Measurements from ENCODE around the gene MTOR. TPM values are rescaled to one million over a fixed set of nuclear protein-coding genes. Genes with fewer than 3 reads are reported as not detected.
"Not testable (repeated sequence)": the region's sequence is repeated elsewhere in the genome, so short reads cannot be mapped to it uniquely, and the experiment has no call there.

The MTOR gene
- polyA plus RNA-seq, 1 donor from 2014 or later, result 6.9 TPM

- H3K9me3 Mint-ChIP-seq, result no peaks in the 10 kb centered on the region
- H3K36me3 Mint-ChIP-seq, result peaks cover 1% of the 10 kb centered on the region
- peaks cover 0 to 12% (median 11%) of the 10 kb centered on the region in 3 donors for H3K4me1 Mint-ChIP-seq
- peak overlapping the region in 1 of 4 donors; percentile 56 for H3K4me3 Mint-ChIP-seq
- H3K27ac Mint-ChIP-seq, result peak overlapping the region in 2 of 3 donors; percentile 56 to 95
- no peaks in the 10 kb centered on the region for H3K27me3 Mint-ChIP-seq
Measured at GRCh38 chr1:11072216-11072917, 190.0 kb downstream of the MTOR start.

- peaks cover 0 to 12% (median 11%) of the 10 kb centered on the region in 3 donors for H3K4me1 Mint-ChIP-seq
- peak overlapping the region in 2 of 3 donors; percentile 61 to 95 for H3K27ac Mint-ChIP-seq
- no peaks in the 10 kb centered on the region for H3K9me3 Mint-ChIP-seq
- no peak overlapping the region for H3K4me3 Mint-ChIP-seq
- H3K27me3 Mint-ChIP-seq, result no peaks in the 10 kb centered on the region
- no peaks in the 10 kb centered on the region for H3K36me3 Mint-ChIP-seq
Measured at GRCh38 chr1:11071463-11072215, 190.7 kb downstream of the MTOR start.

- peak overlapping the region in 1 of 3 donors; percentile 95 for H3K27ac Mint-ChIP-seq
- H3K4me3 Mint-ChIP-seq, result no peak overlapping the region
- H3K36me3 Mint-ChIP-seq, result no peaks in the 10 kb centered on the region
- H3K4me1 Mint-ChIP-seq, result peaks cover 0 to 12% (median 11%) of the 10 kb centered on the region in 3 donors
- H3K9me3 Mint-ChIP-seq, result no peaks in the 10 kb centered on the region
- no peaks in the 10 kb centered on the region for H3K27me3 Mint-ChIP-seq
Measured at GRCh38 chr1:11070876-11071275, 191.5 kb downstream of the MTOR start.

DNA sequence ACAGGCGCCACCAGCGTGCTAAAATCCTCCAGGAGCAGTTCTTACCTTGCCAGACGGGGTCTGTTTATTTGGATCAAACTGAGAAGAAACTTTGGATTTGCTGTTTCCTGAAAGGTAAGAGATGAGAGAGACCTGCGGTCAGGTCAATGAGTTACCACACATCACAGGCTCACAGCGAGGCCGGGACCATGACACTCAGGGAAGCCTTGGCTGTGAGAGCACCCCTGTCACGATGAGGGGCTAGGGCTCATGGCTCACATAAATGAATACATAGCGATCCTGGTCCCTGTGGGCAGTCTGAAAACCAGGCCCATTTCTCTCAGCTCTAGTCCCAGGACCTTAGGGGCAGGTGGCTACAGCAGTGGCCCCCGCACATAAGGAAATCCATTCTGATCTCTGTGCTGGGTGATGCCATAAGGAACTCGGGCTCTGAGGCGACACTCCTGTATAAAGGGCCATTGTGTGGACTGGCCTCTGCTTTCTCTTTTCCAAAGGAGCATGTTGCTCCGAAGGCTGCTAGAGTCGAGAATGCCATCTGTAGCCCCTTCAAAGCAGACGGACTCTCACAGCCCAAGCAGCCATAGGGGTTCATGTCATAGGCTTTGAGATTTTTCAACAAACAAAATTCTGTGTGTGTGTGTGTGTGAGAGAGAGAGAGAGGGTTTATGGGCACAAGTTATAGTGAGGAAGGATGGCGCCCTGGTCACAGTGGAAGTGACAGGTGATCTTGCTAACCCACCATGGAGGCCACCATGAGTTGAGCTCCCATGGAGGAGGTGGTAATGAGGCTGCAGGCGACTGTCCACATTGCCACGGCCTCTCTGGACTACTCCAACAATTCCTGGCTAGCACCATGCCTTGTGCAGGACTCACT is 193.5 kb downstream of the MTOR start:
- H3K4me3 Mint-ChIP-seq, result no peak overlapping the region
- H3K27ac Mint-ChIP-seq, result no peak overlapping the region
- no peaks in the 10 kb centered on the region for H3K9me3 Mint-ChIP-seq
- H3K27me3 Mint-ChIP-seq, result no peaks in the 10 kb centered on the region
- H3K36me3 Mint-ChIP-seq, result peaks cover 2% of the 10 kb centered on the region
- H3K4me1 Mint-ChIP-seq, result peaks cover 0 to 12% (median 11%) of the 10 kb centered on the region in 3 donors

DNA sequence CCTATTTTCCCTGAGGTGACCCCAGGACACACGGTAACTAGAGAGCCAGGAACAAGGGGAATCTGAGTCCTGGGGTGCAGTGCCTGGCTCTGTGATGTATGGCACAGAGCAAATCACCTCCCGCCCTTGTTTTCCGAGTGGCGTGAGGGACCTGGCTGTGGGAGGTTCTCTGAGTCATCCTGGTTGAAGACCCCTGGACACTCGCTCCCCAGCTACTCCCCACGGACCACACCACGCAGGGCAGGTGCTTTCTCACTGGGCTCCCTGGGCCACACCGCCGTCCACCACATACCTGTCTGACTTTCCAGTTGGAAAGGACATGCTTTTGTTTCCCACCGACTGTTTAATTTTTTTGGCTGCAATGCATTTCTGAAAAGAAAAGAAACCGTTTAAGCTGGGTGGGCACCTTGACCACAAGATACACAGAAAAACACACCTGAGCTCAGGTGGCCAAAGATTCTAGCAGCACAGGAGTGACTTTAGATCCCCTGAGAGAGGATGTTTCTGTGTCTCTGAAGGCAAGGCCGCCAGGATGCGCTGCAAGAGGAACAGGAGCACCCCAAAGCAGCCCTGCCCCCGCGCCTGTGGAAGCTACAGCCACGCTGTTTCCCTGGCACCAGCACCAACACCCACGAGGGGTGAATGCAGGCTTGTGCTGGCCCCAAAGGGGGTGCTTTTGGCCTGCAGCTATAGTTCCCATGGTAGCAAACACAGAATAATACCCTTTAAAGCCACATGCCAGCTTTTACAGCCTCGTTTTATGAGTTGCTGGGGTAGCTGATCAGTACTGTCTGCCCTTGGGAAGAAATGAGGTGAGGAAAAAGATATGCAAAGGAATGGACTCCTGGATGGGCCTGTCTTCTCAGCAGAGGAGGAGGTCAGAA is 194.4 kb downstream of the MTOR start:
- no peaks in the 10 kb centered on the region for H3K9me3 Mint-ChIP-seq
- peak overlapping the region in 1 of 3 donors; percentile 16 for H3K27ac Mint-ChIP-seq
- peaks cover 0 to 12% (median 11%) of the 10 kb centered on the region in 3 donors for H3K4me1 Mint-ChIP-seq
- peaks cover 2% of the 10 kb centered on the region for H3K36me3 Mint-ChIP-seq
- no peak overlapping the region for H3K4me3 Mint-ChIP-seq
- H3K27me3 Mint-ChIP-seq, result no peaks in the 10 kb centered on the region

DNA sequence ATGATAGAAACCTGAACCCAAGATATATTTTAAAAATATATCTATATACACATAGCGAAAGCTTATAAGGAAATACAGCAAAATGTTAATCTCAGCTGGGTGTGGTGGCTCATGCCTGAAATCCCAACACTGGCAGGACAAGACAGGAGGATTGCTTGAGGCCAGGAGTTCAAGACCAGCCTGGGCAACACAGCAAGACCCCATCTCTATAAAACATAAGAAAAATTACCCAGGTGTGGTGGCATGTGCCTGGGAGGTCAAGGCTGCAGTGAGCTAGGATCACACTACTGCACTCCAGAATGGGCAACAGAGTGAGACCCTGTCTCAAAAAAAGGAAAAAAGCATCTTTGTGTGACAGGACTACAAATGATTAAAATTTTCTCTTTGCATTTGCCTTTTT is 196.6 kb downstream of the MTOR start:
- Mint-ChIP-seq H3K27ac (no peak overlapping the region), H3K4me1 (peaks cover 4 to 8% (median 6%) of the 10 kb centered on the region in 3 donors), H3K36me3 (peaks cover 2% of the 10 kb centered on the region), H3K9me3 (no peaks in the 10 kb centered on the region), H3K27me3 (no peaks in the 10 kb centered on the region), H3K4me3 (no peak overlapping the region)

GRCh38 chr1:11064942-11065341 is 197.4 kb downstream of the MTOR start:
- H3K36me3 Mint-ChIP-seq, result peaks cover 2% of the 10 kb centered on the region
- no peaks in the 10 kb centered on the region for H3K27me3 Mint-ChIP-seq
- no peak overlapping the region for H3K27ac Mint-ChIP-seq
- H3K4me1 Mint-ChIP-seq, result peaks cover 8 to 14% (median 8%) of the 10 kb centered on the region in 3 donors
- no peak overlapping the region for H3K4me3 Mint-ChIP-seq
- H3K9me3 Mint-ChIP-seq, result no peaks in the 10 kb centered on the region

GRCh38 chr1:11063937-11064537 is 198.3 kb downstream of the MTOR start:
- peaks cover 8 to 14% (median 9%) of the 10 kb centered on the region in 3 donors for H3K4me1 Mint-ChIP-seq
- H3K36me3 Mint-ChIP-seq, H3K4me3 Mint-ChIP-seq, H3K27ac Mint-ChIP-seq, H3K27me3 Mint-ChIP-seq, H3K9me3 Mint-ChIP-seq: not testable (repeated sequence)

GRCh38 chr1:11062965-11063401 is 199.4 kb downstream of the MTOR start:
- Mint-ChIP-seq H3K4me3 (peak overlapping the region in 1 of 4 donors; percentile 81), H3K27me3 (no peaks in the 10 kb centered on the region), H3K4me1 (peaks cover 11 to 14% (median 11%) of the 10 kb centered on the region in 3 donors), H3K27ac (peak overlapping the region in 1 of 3 donors; percentile 14), H3K9me3 (no peaks in the 10 kb centered on the region), H3K36me3 (peaks cover 2% of the 10 kb centered on the region)

DNA sequence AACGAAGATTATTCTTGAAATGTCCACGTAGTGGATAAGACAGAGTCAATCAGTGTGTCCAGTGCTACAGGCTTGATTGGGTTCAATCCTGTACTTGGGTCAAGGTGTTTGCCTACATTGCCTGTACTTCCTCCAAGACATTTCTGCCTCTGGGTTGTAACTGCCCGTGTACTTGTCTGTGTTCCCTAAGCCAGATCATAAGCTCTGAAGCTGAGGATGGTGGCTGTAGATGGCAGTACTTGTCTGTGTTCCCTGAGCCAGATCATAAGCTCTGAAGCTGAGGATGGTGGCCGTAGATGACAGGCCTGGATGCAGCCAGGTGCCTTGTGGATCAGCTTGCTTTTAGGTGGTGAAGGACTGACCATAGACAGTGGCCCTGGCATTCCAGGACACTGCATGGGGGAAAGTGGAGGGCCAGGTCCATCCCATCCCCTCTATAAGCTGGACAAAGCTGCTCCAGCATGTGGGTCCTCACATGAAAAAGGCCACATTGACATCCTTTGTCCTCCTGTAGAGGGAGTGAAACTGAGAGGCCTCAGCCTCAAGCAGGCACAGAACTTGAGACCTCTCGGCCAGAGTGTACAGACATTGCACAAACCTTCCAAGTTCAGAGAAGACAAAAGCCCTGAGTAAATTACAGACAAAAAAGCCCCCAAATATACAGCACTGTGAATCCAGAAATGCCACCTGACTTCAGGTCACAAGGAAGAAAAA is 200.5 kb downstream of the MTOR start:
- H3K4me1 Mint-ChIP-seq, result peaks cover 11 to 14% (median 14%) of the 10 kb centered on the region in 3 donors
- H3K4me3 Mint-ChIP-seq, result peak overlapping the region; percentile 21 to 100 (median 52)
- no peaks in the 10 kb centered on the region for H3K27me3 Mint-ChIP-seq
- H3K27ac Mint-ChIP-seq, result no peak overlapping the region
- H3K9me3 Mint-ChIP-seq, result no peaks in the 10 kb centered on the region
- peaks cover 3% of the 10 kb centered on the region for H3K36me3 Mint-ChIP-seq

GRCh38 chr1:11059968-11060830 is 202.2 kb downstream of the MTOR start, which contains the start of gene SRM:
TSS of gene SRM (minus strand) at chr1:11060018. CDS start at chr1:11059943, 75 bp downstream.
- H3K27me3 Mint-ChIP-seq, result no peaks in the 10 kb centered on the region

More at GRCh38 chr1:11059968-11060830, 202.2 kb downstream of the MTOR start, which contains the start of gene SRM:
- Mint-ChIP-seq H3K4me3 (peak within 1 kb of the TSS; percentile 89 to 100 (median 97)), H3K36me3 (peaks cover 3% of the 10 kb centered on the region), H3K9me3 (no peaks in the 10 kb centered on the region), H3K27ac (peak within 1 kb of the TSS; percentile 84 to 92 (median 85)), H3K4me1 (peaks cover 11 to 14% (median 14%) of the 10 kb centered on the region in 3 donors)

Data from IgD-negative memory B cell (primary cell).